Testis (tissue), 3 donors: ENCODE measurements around the gene SPESP1. TPM values are rescaled to one million over a fixed set of nuclear protein-coding genes. Genes with fewer than 3 reads are reported as not detected.

Experiments used
- DNase-seq: peaks from one replicate; pipeline ENCODE4 v3.0.0-alpha.2; 2019
- H3K27ac ChIP-seq, 2 donors: fragments of 200-600 bp; sonication (generic); one replicate each; pipeline ENCODE4 v1.5.1; 2019
- H3K27me3 ChIP-seq: fragments of 200-600 bp; sonication (generic); one replicate; pipeline ENCODE4 v1.5.1; 2019
- H3K36me3 ChIP-seq: fragments of 200-600 bp; sonication (generic); one replicate; pipeline ENCODE4 v1.5.1; 2017; ENCODE audit warnings: low read depth; ENCODE audit errors: missing control alignments
- H3K4me1 ChIP-seq: fragments of 200-600 bp; sonication (generic); one replicate; pipeline ENCODE4 v1.5.1; 2019
- H3K4me3 ChIP-seq, 2 donors: fragments of 200-600 bp; sonication (generic); one replicate each; pipeline ENCODE4 v1.5.1; 2017 to 2019
- H3K9me3 ChIP-seq: fragments of 200-600 bp; sonication (generic); one replicate; pipeline ENCODE4 v1.5.1; 2017
- POLR2A ChIP-seq: fragments of 450-650 bp; IDR thresholded peaks from one replicate; pipeline ENCODE4 v1.6.1; 2017; ENCODE audit warnings: antibody characterized with exemption, mild to moderate bottlenecking, moderate library complexity
- WGBS, 2 donors: methylation state at CpG; one replicate each; pipeline ENCODE4 v1.1.5; 2018; 5-methylcytosine and 5-hydroxymethylcytosine counted together
- intact Hi-C: fragments of 100-400 bp; cut with DNase I; formaldehyde crosslinking; loops from one replicate; pipeline ENCODE4 v1.15.1; 2023; ENCODE audit warnings: low total_unique reads
- polyA plus RNA-seq: library from polyadenylated mRNA; stranded (reverse); fragments of 350-450 nt; fragmentation: Illumina TruSeq; extraction: RNeasy Lipid Tissue Mini Kit (QIAGEN cat#74804); gene quantifications from one replicate; pipeline ENCODE4 v1.2.3, GENCODE V29; 2014; ENCODE audit warnings: low read depth, low replicate concordance; ENCODE audit not compliant: insufficient read depth
- total RNA-seq, 2 donors: library from RNA; depleted of rRNA; stranded (reverse); fragments of >200 nt; gene quantifications; one replicate each; pipeline ENCODE4 v1.2.3, GENCODE V29; 2016
- TF ChIP-seq, protein P1 (sequence below), 3 experiments: fragments of 450-650 bp in 2 of 3; fragments of 200-600 bp in 1 of 3; sonication (generic) in 1 of 3; IDR thresholded peaks; one replicate each; pipeline ENCODE4 v1.5.1; 2016 to 2019; ENCODE audit warnings: antibody characterized with exemption in 3 of 3, mild to moderate bottlenecking in 2 of 3, moderate library complexity in 1 of 3

The SPESP1 gene
- total and polyA plus RNA-seq, 3 donors from 2014 or later = 50.4 to 67.6 (median 67.1) TPM

DNA sequence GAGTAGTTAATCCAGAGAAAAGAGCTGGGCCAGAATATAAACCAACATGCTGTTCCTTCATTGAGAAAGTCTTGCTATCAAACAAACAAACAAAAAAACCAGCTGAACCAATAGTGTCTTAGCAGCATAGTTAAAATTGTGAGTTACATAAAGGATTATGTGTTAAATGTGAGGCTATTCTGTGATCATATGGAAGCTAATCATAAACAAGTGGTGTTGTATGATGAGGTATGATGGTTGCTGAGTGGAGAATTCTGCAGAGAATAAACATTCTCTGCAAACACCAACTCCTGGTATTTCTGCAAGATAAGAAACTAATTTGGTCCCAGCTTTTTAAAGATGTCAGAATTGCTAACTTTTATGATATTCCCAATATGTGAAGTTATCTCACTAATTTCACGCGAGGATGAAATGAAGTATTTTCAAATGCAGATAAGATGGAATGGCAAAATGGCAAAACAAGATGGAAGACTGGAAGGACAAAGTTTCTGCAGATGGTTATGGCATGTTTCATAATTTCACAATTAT is 22.9 kb upstream of the SPESP1 start:
- intact Hi-C loops = no loop called here
- TF ChIP-seq, protein P1, sequence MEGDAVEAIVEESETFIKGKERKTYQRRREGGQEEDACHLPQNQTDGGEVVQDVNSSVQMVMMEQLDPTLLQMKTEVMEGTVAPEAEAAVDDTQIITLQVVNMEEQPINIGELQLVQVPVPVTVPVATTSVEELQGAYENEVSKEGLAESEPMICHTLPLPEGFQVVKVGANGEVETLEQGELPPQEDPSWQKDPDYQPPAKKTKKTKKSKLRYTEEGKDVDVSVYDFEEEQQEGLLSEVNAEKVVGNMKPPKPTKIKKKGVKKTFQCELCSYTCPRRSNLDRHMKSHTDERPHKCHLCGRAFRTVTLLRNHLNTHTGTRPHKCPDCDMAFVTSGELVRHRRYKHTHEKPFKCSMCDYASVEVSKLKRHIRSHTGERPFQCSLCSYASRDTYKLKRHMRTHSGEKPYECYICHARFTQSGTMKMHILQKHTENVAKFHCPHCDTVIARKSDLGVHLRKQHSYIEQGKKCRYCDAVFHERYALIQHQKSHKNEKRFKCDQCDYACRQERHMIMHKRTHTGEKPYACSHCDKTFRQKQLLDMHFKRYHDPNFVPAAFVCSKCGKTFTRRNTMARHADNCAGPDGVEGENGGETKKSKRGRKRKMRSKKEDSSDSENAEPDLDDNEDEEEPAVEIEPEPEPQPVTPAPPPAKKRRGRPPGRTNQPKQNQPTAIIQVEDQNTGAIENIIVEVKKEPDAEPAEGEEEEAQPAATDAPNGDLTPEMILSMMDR (IDR thresholded peaks at IDR 0.05) = no peak
- no peak for TF ChIP-seq POLR2A
- no peak for DNase-seq
- 88 to 97% methylated on average over 2 of the region's 2 CpGs for WGBS, 2 donors
- H3K27ac ChIP-seq = no peak overlapping the region
- H3K4me3 ChIP-seq = no peak overlapping the region
- H3K4me1 ChIP-seq = no peaks in the 10 kb centered on the region
- no peaks in the 10 kb centered on the region for H3K9me3 ChIP-seq
- no peaks in the 10 kb centered on the region for H3K36me3 ChIP-seq
- H3K27me3 ChIP-seq = no peaks in the 10 kb centered on the region

DNA sequence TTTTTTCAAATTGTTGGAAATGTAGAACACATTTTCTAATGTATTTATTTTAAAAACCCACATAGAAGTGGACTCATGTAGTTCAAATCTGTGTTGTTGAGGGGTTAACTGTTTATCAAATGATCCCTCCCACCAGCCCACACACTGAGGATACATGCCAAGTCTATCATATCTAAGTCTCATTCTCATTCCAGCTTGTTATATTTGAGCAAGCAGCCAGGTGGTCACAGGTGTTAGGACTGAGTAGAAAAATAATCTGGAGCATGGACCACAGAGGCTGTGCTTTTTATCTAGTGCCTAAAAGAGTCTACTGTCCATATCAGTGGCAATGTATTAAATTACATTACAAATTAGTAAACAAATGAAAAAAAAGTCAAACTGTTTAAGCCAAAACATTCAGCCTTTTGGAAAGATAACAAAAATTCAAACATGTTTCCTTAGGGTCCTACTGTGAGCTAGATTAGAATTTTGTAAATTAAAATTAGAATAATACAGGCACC is 20.7 kb upstream of the SPESP1 start:
- Histone ChIP-seq H3K27me3 (no peaks in the 10 kb centered on the region), H3K9me3 (no peaks in the 10 kb centered on the region), H3K4me3 (no peak overlapping the region), H3K27ac (no peak overlapping the region), H3K4me1 (no peaks in the 10 kb centered on the region), H3K36me3 (no peaks in the 10 kb centered on the region)
- DNase-seq = no peak
- TF ChIP-seq POLR2A = no peak
- TF ChIP-seq, protein P1 (IDR thresholded peaks at IDR 0.05) = no peak
- intact Hi-C loops = no loop called here

DNA sequence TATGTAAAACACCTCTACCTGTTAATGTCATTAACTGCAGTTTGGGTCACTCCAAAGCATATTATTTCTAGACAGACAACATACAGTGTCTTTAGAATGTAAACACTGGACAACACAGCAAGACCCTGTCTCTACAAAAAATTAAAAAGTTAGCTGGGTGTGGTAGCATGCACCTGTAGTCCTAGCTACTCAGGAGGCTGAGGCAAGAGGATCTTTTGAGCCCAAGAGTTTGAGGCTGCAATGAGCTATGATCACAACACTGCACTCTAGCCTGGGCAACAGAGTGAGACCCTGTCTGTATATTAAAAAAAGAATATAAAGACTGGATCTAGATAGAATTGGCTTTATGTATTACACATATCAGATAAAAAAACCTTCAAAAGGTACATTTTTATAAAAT is 20.0 kb upstream of the SPESP1 start:
- no peak overlapping the region for H3K4me3 ChIP-seq
- H3K27me3 ChIP-seq = no peaks in the 10 kb centered on the region
- H3K9me3 ChIP-seq = no peaks in the 10 kb centered on the region
- TF ChIP-seq, protein P1 (IDR thresholded peaks at IDR 0.05) = no peak
- TF ChIP-seq POLR2A = no peak
- no peak for DNase-seq
- no peak overlapping the region for H3K27ac ChIP-seq
- intact Hi-C loops = no loop called here
- no peaks in the 10 kb centered on the region for H3K36me3 ChIP-seq
- H3K4me1 ChIP-seq = no peaks in the 10 kb centered on the region

DNA sequence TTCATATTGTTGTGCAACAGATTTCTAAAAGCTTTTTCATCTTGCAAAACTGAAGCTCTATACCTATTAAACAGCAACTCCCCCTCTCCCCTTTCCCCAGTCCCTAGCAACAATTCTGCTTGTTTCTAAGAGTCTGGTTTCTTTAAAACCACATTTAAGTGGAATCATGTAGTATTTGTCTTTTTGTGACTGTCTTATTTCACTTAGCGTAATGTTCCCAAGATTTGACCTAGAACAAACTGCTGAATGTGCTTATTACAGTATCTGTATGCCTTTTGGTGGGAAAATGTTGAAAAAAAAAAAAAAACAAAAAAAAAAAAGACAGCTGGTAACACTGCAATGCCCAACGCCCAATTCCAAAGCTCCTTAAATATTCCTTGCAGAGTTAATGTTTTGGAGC is 19.5 kb upstream of the SPESP1 start:
- DNase-seq = no peak
- no peaks in the 10 kb centered on the region for H3K4me1 ChIP-seq
- intact Hi-C loops = no loop called here
- H3K27ac ChIP-seq = no peak overlapping the region
- WGBS, 2 donors = 54 to 65% methylated on average over 2 of the region's 2 CpGs
- TF ChIP-seq, protein P1 (IDR thresholded peaks at IDR 0.05) = no peak
- H3K9me3 ChIP-seq = no peaks in the 10 kb centered on the region
- H3K4me3 ChIP-seq = no peak overlapping the region
- H3K36me3 ChIP-seq = no peaks in the 10 kb centered on the region
- H3K27me3 ChIP-seq = no peaks in the 10 kb centered on the region

DNA sequence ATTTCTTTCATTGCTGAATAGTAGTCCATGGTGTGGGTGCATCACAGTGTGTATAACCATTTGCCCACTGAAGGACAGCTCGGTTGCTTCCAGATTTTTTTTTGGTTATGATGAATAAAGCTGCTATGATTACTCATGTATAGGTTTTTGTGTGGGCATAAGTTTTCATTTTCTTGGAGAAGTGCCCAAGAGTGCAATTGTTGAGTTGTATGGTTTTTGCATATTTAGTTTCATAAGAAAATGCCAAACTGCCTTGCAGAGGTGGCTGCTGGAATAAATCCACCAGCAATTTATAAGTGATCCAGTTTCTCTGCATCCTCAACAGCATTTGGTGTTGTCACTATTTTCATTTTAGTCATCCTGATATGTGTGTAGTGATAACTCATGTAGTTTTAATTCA is 8.4 kb upstream of the SPESP1 start:
- Histone ChIP-seq H3K9me3 (no peaks in the 10 kb centered on the region), H3K27ac (no peak overlapping the region), H3K4me1 (no peaks in the 10 kb centered on the region), H3K36me3 (no peaks in the 10 kb centered on the region), H3K27me3 (no peaks in the 10 kb centered on the region), H3K4me3 (no peak overlapping the region)
- DNase-seq = no peak
- intact Hi-C loops = no loop called here
- WGBS, 2 donors = 0% methylated on average over 1 of the region's 1 CpG
- TF ChIP-seq, protein P1 (IDR thresholded peaks at IDR 0.05) = no peak
- TF ChIP-seq POLR2A = no peak
